Activated CD4-positive, alpha-beta memory T cell treated with anti-CD3 and anti-CD28 coated beads, Interleukin-2, amount 10 ng/mL, durations not matched to agents 7 days and 5 days (primary cell): Measurements from ENCODE around the gene EGFLAM. TPM values are rescaled to one million over a fixed set of nuclear protein-coding genes. Genes with fewer than 3 reads are reported as not detected.

ENCODE experiments used
- CTCF ChIA-PET: fragments of 350-600 bp; sonication (Branson Sonifier 250); formaldehyde crosslinking; loops from one replicate; lab custom pipeline; 2021; ENCODE audit warnings: antibody characterized with exemption, inconsistent platforms; lab: Charles Lee
- POLR2A ChIA-PET: fragments of 350-600 bp; sonication (Branson Sonifier 250); formaldehyde crosslinking; loops from one replicate; lab custom pipeline; 2021; ENCODE audit warnings: antibody characterized with exemption; lab: Charles Lee
- DNase-seq: peaks from one replicate; pipeline ENCODE4 v3.0.0-alpha.2; 2020
- H3K27ac Mint-ChIP-seq: one replicate; pipeline ENCODE4 v1.8.0; 2021; ENCODE audit warnings: mild to moderate bottlenecking, mixed read lengths
- H3K27me3 Mint-ChIP-seq: one replicate; pipeline ENCODE4 v1.8.0; 2021; ENCODE audit warnings: mixed read lengths
- H3K36me3 Mint-ChIP-seq: one replicate; pipeline ENCODE4 v1.8.0; 2021; ENCODE audit warnings: low read depth, mixed read lengths
- H3K4me1 Mint-ChIP-seq: one replicate; pipeline ENCODE4 v1.8.0; 2021; ENCODE audit warnings: mixed read lengths
- H3K4me3 Mint-ChIP-seq: one replicate; pipeline ENCODE4 v1.8.0; 2021; ENCODE audit warnings: mild to moderate bottlenecking, mixed read lengths
- H3K9me3 Mint-ChIP-seq: one replicate; pipeline ENCODE4 v1.8.0; 2021; ENCODE audit warnings: mixed read lengths
- total RNA-seq, 2 experiments: library from RNA; stranded (reverse); gene quantifications; one replicate each; pipeline ENCODE4 v1.2.3, GENCODE V29; 2021

Gene EGFLAM
- total RNA-seq, 2 experiments from 2014 or later: not detected

GRCh38 chr5:38509185-38509584 is 250.8 kb downstream of the EGFLAM start:
- H3K9me3 Mint-ChIP-seq: no peaks in the 10 kb centered on the region
- no peak overlapping the region for H3K27ac Mint-ChIP-seq
- no peak overlapping the region for H3K4me3 Mint-ChIP-seq
- peaks cover 24% of the 10 kb centered on the region for H3K27me3 Mint-ChIP-seq
- H3K4me1 Mint-ChIP-seq: no peaks in the 10 kb centered on the region
- ChIA-PET CTCF (interaction anchor here (2.2 kb wide), 1 partner anchor 68 kb away, joined by 9 read pairs; no protein-coding TSS in a partner anchor), POLR2A (no interaction called here)
- H3K36me3 Mint-ChIP-seq: no peaks in the 10 kb centered on the region
- DNase-seq: no peak
